ENCODE results near the gene CDH6.

CDH6 gene

GRCh38 chr5:31204958-31205357 is 11.5 kb downstream of the CDH6 start:
- no peak for DNase-seq

- no peak for DNase-seq
Observed at GRCh38 chr5:31208043-31208442, 14.6 kb downstream of the CDH6 start.

- DNase-seq = no peak
Observed at GRCh38 chr5:31209334-31209733, 15.8 kb downstream of the CDH6 start.

- no peak for DNase-seq
Observed at GRCh38 chr5:31211098-31211497, 17.6 kb downstream of the CDH6 start.

GRCh38 chr5:31213257-31213656 is 19.8 kb downstream of the CDH6 start:
- DNase-seq = no peak

- no peak for DNase-seq
Observed at GRCh38 chr5:31213705-31214121, 20.2 kb downstream of the CDH6 start.

GRCh38 chr5:31214229-31214628 is 20.7 kb downstream of the CDH6 start:
- no peak for DNase-seq

GRCh38 chr5:31215236-31215635 is 21.8 kb downstream of the CDH6 start:
- no peak for DNase-seq

GRCh38 chr5:31217446-31217845 is 24.0 kb downstream of the CDH6 start:
- DNase-seq = no peak

GRCh38 chr5:31218978-31219377 is 25.5 kb downstream of the CDH6 start:
- no peak for DNase-seq

- DNase-seq = no peak
Observed at GRCh38 chr5:31221001-31221400, 27.5 kb downstream of the CDH6 start.

GRCh38 chr5:31225118-31225517 is 31.6 kb downstream of the CDH6 start:
- no peak for DNase-seq

- DNase-seq = no peak
Observed at GRCh38 chr5:31225613-31226012, 32.1 kb downstream of the CDH6 start.

- DNase-seq = no peak
Observed at GRCh38 chr5:31226651-31227050, 33.2 kb downstream of the CDH6 start.

- no peak for DNase-seq
Observed at GRCh38 chr5:31229266-31229665, 35.8 kb downstream of the CDH6 start.

- DNase-seq = no peak
Observed at GRCh38 chr5:31231177-31231838, 37.8 kb downstream of the CDH6 start.

GRCh38 chr5:31232273-31232888 is 38.9 kb downstream of the CDH6 start:
- no peak for DNase-seq

- DNase-seq = no peak
Observed at GRCh38 chr5:31235381-31235780, 41.9 kb downstream of the CDH6 start.

GRCh38 chr5:31236339-31236738 is 42.9 kb downstream of the CDH6 start:
- no peak for DNase-seq

- no peak for DNase-seq
Observed at GRCh38 chr5:31237174-31237573, 43.7 kb downstream of the CDH6 start.

- no peak for DNase-seq
Observed at GRCh38 chr5:31238497-31238896, 45.0 kb downstream of the CDH6 start.

GRCh38 chr5:31244921-31245320 is 51.4 kb downstream of the CDH6 start:
- DNase-seq = no peak

GRCh38 chr5:31247381-31247780 is 53.9 kb downstream of the CDH6 start:
- no peak for DNase-seq

GRCh38 chr5:31250201-31250600 is 56.7 kb downstream of the CDH6 start:
- no peak for DNase-seq

- DNase-seq = no peak
Observed at GRCh38 chr5:31251032-31251431, 57.5 kb downstream of the CDH6 start.
